ENCODE measurements around the gene TRPC4.
A peak's percentile ranks its signal among the peaks of the same experiment; 100 is the strongest.

TRPC4 gene

GRCh38 chr13:37602733-37603381, 266.7 kb downstream of the TRPC4 start:
- TF ChIP-seq CTCF (conservative IDR thresholded peaks at IDR 0.05; ENCODE audit: low read depth, low read length): peak; percentile 62
- H3K4me3 ChIP-seq (ENCODE audit: low read depth, low read length): no peak overlapping the region
- DNase-seq (ENCODE audit: low read depth): peak; percentile 61

- TF ChIP-seq CTCF (conservative IDR thresholded peaks at IDR 0.05; ENCODE audit: low read depth, low read length): no peak
- H3K4me3 ChIP-seq (ENCODE audit: low read depth, low read length): no peak overlapping the region
- no peak for DNase-seq (ENCODE audit: low read depth)
Observed at GRCh38 chr13:37601648-37602440, 267.7 kb downstream of the TRPC4 start.

- no peak overlapping the region for H3K4me3 ChIP-seq (ENCODE audit: low read depth, low read length)
- DNase-seq (ENCODE audit: low read depth): no peak
- TF ChIP-seq CTCF (conservative IDR thresholded peaks at IDR 0.05; ENCODE audit: low read depth, low read length): no peak
Observed at GRCh38 chr13:37599519-37599918, 270.1 kb downstream of the TRPC4 start.

- TF ChIP-seq CTCF (conservative IDR thresholded peaks at IDR 0.05; ENCODE audit: low read depth, low read length): no peak
- DNase-seq (ENCODE audit: low read depth): peak; percentile 81
- peak within 1 kb of the TSS; percentile 63 for H3K4me3 ChIP-seq (ENCODE audit: low read depth, low read length)
Observed at GRCh38 chr13:37598597-37598996, 271.0 kb downstream of the TRPC4 start, which contains the start of gene POSTN. Gene POSTN (minus strand): TSS chr13:37598768. CDS start chr13:37598726, 42 bp downstream.

GRCh38 chr13:37597477-37598025, 272.0 kb downstream of the TRPC4 start:
- DNase-seq (ENCODE audit: low read depth): peak; percentile 31
- H3K4me3 ChIP-seq (ENCODE audit: low read depth, low read length): peak overlapping the region; percentile 63
- TF ChIP-seq CTCF (conservative IDR thresholded peaks at IDR 0.05; ENCODE audit: low read depth, low read length): no peak

- TF ChIP-seq CTCF (conservative IDR thresholded peaks at IDR 0.05; ENCODE audit: low read depth, low read length): no peak
- no peak for DNase-seq (ENCODE audit: low read depth)
- peak overlapping the region; percentile 63 for H3K4me3 ChIP-seq (ENCODE audit: low read depth, low read length)
Observed at GRCh38 chr13:37596805-37597204, 272.8 kb downstream of the TRPC4 start.
